Neural cell (in vitro differentiated cells): ENCODE results near the gene SUPT3H. TPM values are rescaled to one million over a fixed set of nuclear protein-coding genes. Genes with fewer than 3 reads are reported as not detected.
"Not testable (repeated sequence)": the region's sequence is repeated elsewhere in the genome, so short reads cannot be mapped to it uniquely, and the experiment has no call there.

Experiments used
- H2AFZ ChIP-seq: fragments of 200-600, 300-800 bp; sonication (generic), shearing (Covaris generic); 2 replicates; pipeline ENCODE4 v1.6.0; 2014; ENCODE audit warnings: low read depth, mild to moderate bottlenecking, antibody characterized with exemption, low read length, moderate library complexity
- H3F3A ChIP-seq: fragments of 200-600 bp; shearing (Covaris generic); 2 replicates; pipeline ENCODE4 v1.6.1; 2016; ENCODE audit warnings: mild to moderate bottlenecking, moderate library complexity, mixed read lengths, antibody characterized with exemption, low read length; ENCODE audit not compliant: insufficient read depth, poor library complexity, severe bottlenecking
- H3K27ac ChIP-seq: fragments of 200-600, 300-800 bp; sonication (generic), shearing (Covaris generic); 2 replicates; pipeline ENCODE4 v1.5.1; 2014; ENCODE audit warnings: mild to moderate bottlenecking, low read length, moderate library complexity
- H3K27me3 ChIP-seq: fragments of 300-800, 200-600 bp; sonication (generic), shearing (Covaris generic); 2 replicates; pipeline ENCODE4 v1.6.0; 2014; ENCODE audit warnings: mild to moderate bottlenecking, low read depth, low read length, moderate library complexity; ENCODE audit not compliant: insufficient read depth
- H3K36me3 ChIP-seq: fragments of 300-800, 200-600 bp; sonication (generic), shearing (Covaris generic); 2 replicates; pipeline ENCODE4 v1.5.1; 2014; ENCODE audit warnings: mild to moderate bottlenecking, antibody characterized with exemption, low read length, moderate library complexity; ENCODE audit not compliant: insufficient read depth
- H3K4me2 ChIP-seq: fragments of 300-800, 200-600 bp; sonication (generic), shearing (Covaris generic); 2 replicates; pipeline ENCODE4 v1.6.0; 2014; ENCODE audit warnings: mild to moderate bottlenecking, low read length
- H3K4me3 ChIP-seq: fragments of 300-800, 200-600 bp; sonication (generic), shearing (Covaris generic); 2 replicates; pipeline ENCODE4 v1.5.1; 2014; ENCODE audit warnings: mild to moderate bottlenecking, low read length, moderate library complexity
- H3K79me2 ChIP-seq: fragments of 200-600 bp; shearing (Covaris generic); replicated peaks from 2 replicates; pipeline ENCODE4 v1.6.0; 2014; ENCODE audit warnings: mild to moderate bottlenecking, low read length, moderate library complexity; ENCODE audit not compliant: insufficient read depth
- H3K9ac ChIP-seq: fragments of 300-800, 200-600 bp; sonication (generic), shearing (Covaris generic); 2 replicates; pipeline ENCODE4 v1.6.1; 2016; ENCODE audit warnings: mild to moderate bottlenecking, low read length, mixed read lengths
- H3K9me2 ChIP-seq: fragments of 200-600 bp; shearing (Covaris generic); 2 replicates; pipeline ENCODE4 v1.6.1; 2016; ENCODE audit warnings: mild to moderate bottlenecking, low read length, mixed read lengths; ENCODE audit not compliant: insufficient read depth
- H3K9me3 ChIP-seq: fragments of 200-600, 300-800 bp; sonication (generic), shearing (Covaris generic); 2 replicates; pipeline ENCODE4 v1.6.1; 2016; ENCODE audit warnings: mild to moderate bottlenecking, mixed run types, low read length, moderate library complexity, mixed read lengths
- H4K20me1 ChIP-seq: fragments of 200-600 bp; shearing (Covaris generic); 2 replicates; pipeline ENCODE4 v1.6.1; 2016; ENCODE audit warnings: mild to moderate bottlenecking, mixed run types; ENCODE audit not compliant: insufficient read depth
- CTCF ChIP-seq: fragments of 450-650 bp; IDR thresholded peaks from 2 replicates; pipeline ENCODE4 v1.5.1; 2014; ENCODE audit warnings: antibody characterized with exemption, mild to moderate bottlenecking, moderate library complexity; ENCODE audit not compliant: poor library complexity, severe bottlenecking
- MXI1 ChIP-seq: fragments of 450-650 bp; conservative IDR thresholded peaks from 2 replicates; pipeline ENCODE4 v1.6.1; 2014; ENCODE audit warnings: antibody characterized with exemption, mild to moderate bottlenecking; ENCODE audit not compliant: poor library complexity, severe bottlenecking
- POLR2AphosphoS5 ChIP-seq: IDR thresholded peaks from 2 replicates; pipeline ENCODE4 v1.6.1; 2012
- RAD21 ChIP-seq: fragments of 450-650 bp; conservative IDR thresholded peaks from 2 replicates; pipeline ENCODE4 v1.6.1; 2014; ENCODE audit warnings: antibody characterized with exemption, mild to moderate bottlenecking, moderate library complexity
- REST ChIP-seq: IDR thresholded peaks from 2 replicates; pipeline ENCODE4 v1.6.1; 2012; ENCODE audit warnings: borderline replicate concordance
- SMC3 ChIP-seq: fragments of 450-650 bp; conservative IDR thresholded peaks from 2 replicates; pipeline ENCODE4 v1.6.1; 2014; ENCODE audit warnings: antibody characterized with exemption, mild to moderate bottlenecking, moderate library complexity; ENCODE audit not compliant: poor library complexity
- TAF1 ChIP-seq: IDR thresholded peaks from 2 replicates; pipeline ENCODE4 v1.6.1; 2012; ENCODE audit warnings: low read depth
- polyA plus RNA-seq: library from polyadenylated mRNA; depleted of rRNA; stranded (reverse); fragments of >200 nt; gene quantifications from 2 replicates; pipeline ENCODE4 v1.2.3, GENCODE V29; 2014

The SUPT3H gene
- polyA plus RNA-seq, 1 donor from 2014 or later = 6.8 TPM

DNA sequence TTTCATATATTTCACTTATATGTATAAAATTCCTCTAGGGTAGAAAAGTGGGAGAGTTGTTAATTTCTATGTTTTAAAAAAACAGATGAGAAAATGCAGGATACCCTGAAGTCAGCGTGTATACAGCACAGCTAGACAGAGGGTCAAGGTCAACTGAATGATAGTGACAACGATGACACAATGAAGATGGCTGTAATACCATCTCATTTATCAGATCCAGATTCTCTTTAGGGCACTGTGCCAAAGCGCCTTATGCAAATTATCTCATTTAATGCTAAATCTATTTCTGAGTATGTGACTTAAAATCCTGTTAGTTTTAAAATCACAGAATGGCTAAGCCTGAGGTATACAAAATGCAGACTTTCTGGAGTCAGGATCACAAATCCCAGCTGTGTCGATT, 481.0 kb downstream of the SUPT3H start:
- Histone ChIP-seq H3K4me2 (no peak overlapping the region), H3K9ac (no peak overlapping the region), H3K36me3 (no peaks in the 10 kb centered on the region), H3K27ac (no peak overlapping the region), H4K20me1 (no peaks in the 10 kb centered on the region), H3K9me3 (no peaks in the 10 kb centered on the region), H3K79me2 (no peaks in the 10 kb centered on the region), H3K27me3 (no peaks in the 10 kb centered on the region), H3K9me2 (no peaks in the 10 kb centered on the region), H3F3A (no peaks in the 10 kb centered on the region), H2AFZ (no peak overlapping the region), H3K4me3 (no peak overlapping the region)
- TF ChIP-seq SMC3 = no peak

GRCh38 chr6:44892579-44892978, 485.2 kb downstream of the SUPT3H start:
- no peak for TF ChIP-seq MXI1
- no peak for TF ChIP-seq POLR2AphosphoS5
- TF ChIP-seq RAD21 = no peak
- TF ChIP-seq SMC3 = no peak
- no peak for TF ChIP-seq REST
- no peak for TF ChIP-seq CTCF
- TF ChIP-seq TAF1 = no peak
- H2AFZ ChIP-seq = no peak overlapping the region

DNA sequence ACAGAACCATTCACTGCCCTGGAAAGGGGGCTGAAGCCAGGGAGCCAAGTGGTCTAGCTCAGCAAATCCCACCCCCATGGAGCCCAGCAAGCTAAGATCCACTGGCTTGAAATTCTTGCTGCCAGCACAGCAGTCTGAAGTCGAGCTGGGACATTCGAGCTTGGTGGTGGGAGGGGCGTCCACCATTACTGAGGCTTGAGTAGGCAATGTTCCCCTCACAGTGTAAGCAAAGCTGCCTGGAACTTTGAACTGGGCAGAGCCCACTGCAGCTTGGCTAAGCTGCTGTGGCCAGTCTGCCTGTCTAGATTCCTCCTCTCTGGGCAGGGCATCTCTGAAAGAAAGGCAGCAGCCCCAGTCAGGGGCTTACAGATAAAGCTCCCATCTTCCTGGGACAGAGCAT, 498.7 kb downstream of the SUPT3H start:
- not testable (repeated sequence) for H3K79me2 ChIP-seq, H3K27ac ChIP-seq, H3K4me3 ChIP-seq, H3K9me2 ChIP-seq, H3K27me3 ChIP-seq, H2AFZ ChIP-seq, H3K9me3 ChIP-seq, H4K20me1 ChIP-seq, H3F3A ChIP-seq, H3K9ac ChIP-seq, H3K36me3 ChIP-seq, H3K4me2 ChIP-seq

More at GRCh38 chr6:44892579-44892978, 485.2 kb downstream of the SUPT3H start:
- H3K27me3 ChIP-seq = no peaks in the 10 kb centered on the region
- no peak overlapping the region for H3K4me2 ChIP-seq
- no peaks in the 10 kb centered on the region for H3F3A ChIP-seq
- no peak overlapping the region for H3K9ac ChIP-seq
- no peaks in the 10 kb centered on the region for H3K79me2 ChIP-seq
- no peaks in the 10 kb centered on the region for H3K9me2 ChIP-seq
- H3K4me3 ChIP-seq = no peak overlapping the region
- H3K9me3 ChIP-seq = no peaks in the 10 kb centered on the region
- H4K20me1 ChIP-seq = no peaks in the 10 kb centered on the region
- H3K27ac ChIP-seq = no peak overlapping the region
- no peaks in the 10 kb centered on the region for H3K36me3 ChIP-seq

- H3K27me3 ChIP-seq, H3K4me2 ChIP-seq, H3K4me3 ChIP-seq, H3K9ac ChIP-seq, H3K9me3 ChIP-seq, H3K9me2 ChIP-seq, H3K27ac ChIP-seq, H4K20me1 ChIP-seq, H3K79me2 ChIP-seq, H3K36me3 ChIP-seq, H2AFZ ChIP-seq, H3F3A ChIP-seq: not testable (repeated sequence)
Observed at GRCh38 chr6:44876638-44877037, 501.1 kb downstream of the SUPT3H start.
